ENCODE data around the gene CPEB4. TPM values are rescaled to one million over a fixed set of nuclear protein-coding genes. Genes with fewer than 3 reads are reported as not detected.

Gene CPEB4
- total and polyA plus RNA-seq, 2 of the 4 experiments (the other 2 are of a cell fraction): 7.8 to 22.6 TPM

DNA sequence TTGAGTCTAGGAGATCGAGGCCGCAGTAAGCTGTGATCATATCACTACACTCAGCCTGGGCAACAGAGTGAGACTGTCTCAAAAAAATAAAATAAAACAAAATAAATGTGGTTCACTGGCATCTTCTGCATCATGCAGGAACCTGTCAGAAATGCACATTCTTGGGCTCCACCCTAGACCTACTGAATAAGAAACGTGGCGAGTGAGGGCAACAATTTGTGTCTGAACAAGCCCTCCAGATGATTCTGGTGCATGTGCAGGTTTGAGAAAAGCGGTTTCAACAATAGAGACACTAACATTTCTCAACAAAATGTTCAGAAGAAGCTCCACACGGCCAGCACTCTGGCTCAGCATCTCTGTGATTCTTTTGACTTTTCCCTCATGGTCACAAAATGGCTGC is 42.8 kb upstream of the CPEB4 start:
- no peaks in the 10 kb centered on the region for H3K36me3 ChIP-seq (ENCODE audit: control insufficient read depth, insufficient read depth, low read length)
- H3K27me3 ChIP-seq (ENCODE audit: control insufficient read depth, insufficient read depth, low read length): peaks cover 6% of the 10 kb centered on the region
- POLR2A ChIA-PET (ENCODE audit: unreplicated experiment): interaction anchor here (0.7 kb wide), 1 partner anchor 73 kb away, joined by 7 read pairs; no protein-coding TSS in a partner anchor
- no peaks in the 10 kb centered on the region for H3K4me1 ChIP-seq (ENCODE audit: control insufficient read depth, insufficient read depth, low read length)
- H4K91ac ChIP-seq (ENCODE audit: insufficient read depth, low read depth, low read length): no peak overlapping the region
- in situ Hi-C loops (cut with MboI; ENCODE audit: low sequenced_read_pairs) (no loop called here), intact Hi-C loops (cut with micrococcal nuclease) (no loop called here), dilution Hi-C loops (cut with HindIII; ENCODE audit: low sequenced_read_pairs, unreplicated experiment) (no loop called here)
- H3K79me1 ChIP-seq (ENCODE audit: low read depth in 1 of 2, low read length in 2 of 2): no peaks in the 10 kb centered on the region
- H4K8ac ChIP-seq (ENCODE audit: low read depth in 2 of 2, low read length in 2 of 2): no peak overlapping the region
- TF ChIP-seq, protein P1, sequence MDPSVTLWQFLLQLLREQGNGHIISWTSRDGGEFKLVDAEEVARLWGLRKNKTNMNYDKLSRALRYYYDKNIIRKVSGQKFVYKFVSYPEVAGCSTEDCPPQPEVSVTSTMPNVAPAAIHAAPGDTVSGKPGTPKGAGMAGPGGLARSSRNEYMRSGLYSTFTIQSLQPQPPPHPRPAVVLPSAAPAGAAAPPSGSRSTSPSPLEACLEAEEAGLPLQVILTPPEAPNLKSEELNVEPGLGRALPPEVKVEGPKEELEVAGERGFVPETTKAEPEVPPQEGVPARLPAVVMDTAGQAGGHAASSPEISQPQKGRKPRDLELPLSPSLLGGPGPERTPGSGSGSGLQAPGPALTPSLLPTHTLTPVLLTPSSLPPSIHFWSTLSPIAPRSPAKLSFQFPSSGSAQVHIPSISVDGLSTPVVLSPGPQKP (IDR thresholded peaks at IDR 0.05; ENCODE audit: borderline replicate concordance, low read depth, low read length): no peak
- no peak for TF ChIP-seq BHLHE40 (IDR thresholded peaks at IDR 0.05; ENCODE audit: low read depth, low read length)
- TF ChIP-seq MAFK (IDR thresholded peaks at IDR 0.05; ENCODE audit: low read depth, low read length): no peak
- no peak for TF ChIP-seq CHD1 (IDR thresholded peaks at IDR 0.05; ENCODE audit: low read depth, low read length)
- no peak for TF ChIP-seq NFE2L2 (IDR thresholded peaks at IDR 0.05; ENCODE audit: low read depth, low read length)
- TF ChIP-seq MAZ (IDR thresholded peaks at IDR 0.05; ENCODE audit: borderline replicate concordance, low read depth, low read length): no peak
- no peak for TF ChIP-seq FOS (IDR thresholded peaks at IDR 0.05; ENCODE audit: low read depth, low read length)
- TF ChIP-seq, protein P2, sequence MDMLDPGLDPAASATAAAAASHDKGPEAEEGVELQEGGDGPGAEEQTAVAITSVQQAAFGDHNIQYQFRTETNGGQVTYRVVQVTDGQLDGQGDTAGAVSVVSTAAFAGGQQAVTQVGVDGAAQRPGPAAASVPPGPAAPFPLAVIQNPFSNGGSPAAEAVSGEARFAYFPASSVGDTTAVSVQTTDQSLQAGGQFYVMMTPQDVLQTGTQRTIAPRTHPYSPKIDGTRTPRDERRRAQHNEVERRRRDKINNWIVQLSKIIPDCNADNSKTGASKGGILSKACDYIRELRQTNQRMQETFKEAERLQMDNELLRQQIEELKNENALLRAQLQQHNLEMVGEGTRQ (IDR thresholded peaks at IDR 0.05; ENCODE audit: low read depth, low read length): no peak
- TF ChIP-seq RFX5 (IDR thresholded peaks at IDR 0.05; ENCODE audit: low read depth, low read length): no peak
- TF ChIP-seq RAD21 (IDR thresholded peaks at IDR 0.05; ENCODE audit: low read length): no peak
- no peak for TF ChIP-seq POLR2A (IDR thresholded peaks at IDR 0.05; ENCODE audit: low read depth, low read length)
- no peak for TF ChIP-seq SMC3 (IDR thresholded peaks at IDR 0.05; ENCODE audit: low read depth, low read length)
- TF ChIP-seq, protein P3, sequence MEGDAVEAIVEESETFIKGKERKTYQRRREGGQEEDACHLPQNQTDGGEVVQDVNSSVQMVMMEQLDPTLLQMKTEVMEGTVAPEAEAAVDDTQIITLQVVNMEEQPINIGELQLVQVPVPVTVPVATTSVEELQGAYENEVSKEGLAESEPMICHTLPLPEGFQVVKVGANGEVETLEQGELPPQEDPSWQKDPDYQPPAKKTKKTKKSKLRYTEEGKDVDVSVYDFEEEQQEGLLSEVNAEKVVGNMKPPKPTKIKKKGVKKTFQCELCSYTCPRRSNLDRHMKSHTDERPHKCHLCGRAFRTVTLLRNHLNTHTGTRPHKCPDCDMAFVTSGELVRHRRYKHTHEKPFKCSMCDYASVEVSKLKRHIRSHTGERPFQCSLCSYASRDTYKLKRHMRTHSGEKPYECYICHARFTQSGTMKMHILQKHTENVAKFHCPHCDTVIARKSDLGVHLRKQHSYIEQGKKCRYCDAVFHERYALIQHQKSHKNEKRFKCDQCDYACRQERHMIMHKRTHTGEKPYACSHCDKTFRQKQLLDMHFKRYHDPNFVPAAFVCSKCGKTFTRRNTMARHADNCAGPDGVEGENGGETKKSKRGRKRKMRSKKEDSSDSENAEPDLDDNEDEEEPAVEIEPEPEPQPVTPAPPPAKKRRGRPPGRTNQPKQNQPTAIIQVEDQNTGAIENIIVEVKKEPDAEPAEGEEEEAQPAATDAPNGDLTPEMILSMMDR (conservative IDR thresholded peaks at IDR 0.05; ENCODE audit: low read depth, low read length): no peak
- H3K9me1 ChIP-seq (ENCODE audit: insufficient read depth, low read length): no peaks in the 10 kb centered on the region
- H3K23ac ChIP-seq (ENCODE audit: low read depth, low read length): no peak overlapping the region
- H2BK20ac ChIP-seq (ENCODE audit: low read depth, low read length): no peak overlapping the region
- H3K18ac ChIP-seq (ENCODE audit: low read depth, low read length): no peak overlapping the region
- no peak overlapping the region for H3K27ac ChIP-seq (ENCODE audit: insufficient read depth, low read length)
- no peak overlapping the region for H2AFZ ChIP-seq (replicated peaks; ENCODE audit: low read length, poor library complexity)
- H4K20me1 ChIP-seq (ENCODE audit: insufficient read depth, low read length): no peaks in the 10 kb centered on the region
- no peak overlapping the region for H3K4ac ChIP-seq (ENCODE audit: low read depth, low read length)
- H3K9ac ChIP-seq (ENCODE audit: low read depth, low read length): no peak overlapping the region
- no peak overlapping the region for H2BK120ac ChIP-seq (ENCODE audit: low read depth, low read length)
- no peak overlapping the region for H2BK15ac ChIP-seq (ENCODE audit: low read depth, low read length)
- peaks cover 10% of the 10 kb centered on the region for H3K9me3 ChIP-seq (ENCODE audit: control insufficient read depth, insufficient read depth, low read length)
- no peak overlapping the region for H3K56ac ChIP-seq (ENCODE audit: extremely low read depth, insufficient read depth, low read length)
- H2BK5ac ChIP-seq (ENCODE audit: low read depth, low read length, poor library complexity, severe bottlenecking): no peak overlapping the region
- no peak overlapping the region for H2AK9ac ChIP-seq (replicated peaks; ENCODE audit: low read depth, low read length, poor library complexity)
- CTCF ChIA-PET: interaction anchor here (0.6 kb wide), 1 partner anchor 92 kb away, joined by 3 read pairs; no protein-coding TSS in a partner anchor
- H3K14ac ChIP-seq (replicated peaks; ENCODE audit: low read depth, low read length): no peak overlapping the region
- DNase-seq (no peak), ATAC-seq (ENCODE audit: low read depth) (no peak)
- no CpG with 5 or more reads among the region's 6 CpGs for WGBS, 2 experiments (ENCODE audit: extremely low coverage in 2 of 2, insufficient read length in 1 of 2)
- H4K5ac ChIP-seq (ENCODE audit: low read depth, low read length): no peak overlapping the region
- H2AK5ac ChIP-seq (ENCODE audit: low read depth, low read length): no peak overlapping the region
- no peak overlapping the region for H3K4me3 ChIP-seq (ENCODE audit: insufficient read depth, low read depth, low read length)
- H3K4me2 ChIP-seq (ENCODE audit: low read depth, low read length): no peak overlapping the region
- BruUV-seq (replicated peaks): no TSS peak

All from IMR-90 (cell line).